GM21737 (cell line): ENCODE results near the gene REC8.
"Not testable (repeated sequence)": the region's sequence is repeated elsewhere in the genome, so short reads cannot be mapped to it uniquely, and the experiment has no call there.

Source experiments
- ATAC-seq: cut with Tn5 transposase; IDR thresholded peaks from one replicate; pipeline ENCODE4 v1.9.1; 2021; ENCODE audit warnings: mild to moderate bottlenecking, moderate library complexity; ENCODE audit not compliant: unreplicated experiment

Gene REC8

DNA sequence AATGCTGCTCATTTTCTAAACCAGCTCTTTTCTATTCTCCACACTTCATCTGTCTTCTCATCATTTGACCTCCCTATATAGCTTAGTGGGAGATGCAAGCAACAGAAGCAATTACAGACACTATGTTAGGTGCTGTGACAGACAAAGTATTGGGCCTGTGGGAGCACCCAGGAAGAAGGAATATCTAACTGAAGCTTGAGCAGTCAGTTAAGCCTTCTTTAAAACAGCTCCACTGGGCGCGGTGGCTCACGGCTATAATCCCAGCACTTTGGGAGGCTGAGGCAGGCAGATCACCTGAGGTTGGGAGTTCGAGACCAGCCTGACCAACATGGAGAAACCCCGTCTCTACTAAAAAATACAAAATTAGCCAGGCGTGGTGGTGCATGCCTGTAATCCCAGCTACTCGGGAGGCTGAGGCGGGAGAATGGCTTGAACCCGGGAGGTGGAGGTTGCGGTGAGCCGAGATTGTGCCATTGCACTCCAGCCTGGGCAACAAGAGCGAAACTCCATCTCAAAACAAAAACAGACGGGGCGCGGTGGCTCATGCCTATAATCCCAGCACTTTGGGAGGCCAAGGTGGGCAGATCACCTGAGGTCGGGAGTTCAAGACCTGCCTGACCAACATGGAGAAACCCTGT lies 31.5 kb downstream of the REC8 start:
- ATAC-seq: not testable (repeated sequence)

- no peak for ATAC-seq
Measured at GRCh38 chr14:24204163-24205146, 32.6 kb downstream of the REC8 start.

GRCh38 chr14:24206260-24207103 lies 34.6 kb downstream of the REC8 start:
- ATAC-seq: no peak

DNA sequence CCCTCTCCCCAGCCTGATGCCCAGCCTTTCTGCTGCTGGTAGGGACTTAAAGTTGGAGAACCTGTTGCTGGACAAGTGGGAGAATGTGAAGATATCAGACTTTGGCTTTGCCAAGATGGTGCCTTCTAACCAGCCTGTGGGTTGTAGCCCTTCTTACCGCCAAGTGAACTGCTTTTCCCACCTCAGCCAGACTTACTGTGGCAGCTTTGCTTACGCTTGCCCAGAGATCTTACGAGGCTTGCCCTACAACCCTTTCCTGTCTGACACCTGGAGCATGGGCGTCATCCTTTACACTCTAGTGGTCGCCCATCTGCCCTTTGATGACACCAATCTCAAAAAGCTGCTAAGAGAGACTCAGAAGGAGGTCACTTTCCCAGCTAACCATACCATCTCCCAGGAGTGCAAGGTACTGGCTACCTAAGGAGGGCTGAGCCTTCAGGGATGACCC lies 35.2 kb downstream of the REC8 start:
- ATAC-seq: no peak

DNA sequence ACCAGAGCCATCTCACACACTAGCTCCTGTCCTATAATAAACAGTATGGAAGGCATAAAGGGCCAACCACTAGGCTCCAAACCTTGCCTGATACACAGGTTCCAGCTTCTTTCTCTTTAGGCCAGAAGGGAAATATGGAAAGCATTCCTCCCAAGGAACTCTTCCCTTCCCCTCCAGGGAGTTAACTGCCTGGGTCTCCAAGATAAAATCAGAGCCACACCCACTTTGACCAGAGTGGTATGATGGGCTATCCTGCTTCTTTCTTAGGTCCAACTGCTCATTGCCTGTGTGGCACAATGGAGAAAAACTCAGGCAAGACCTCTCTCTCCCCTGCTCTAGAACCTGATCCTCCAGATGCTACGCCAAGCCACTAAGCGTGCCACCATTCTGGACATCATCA lies 35.7 kb downstream of the REC8 start:
- ATAC-seq: no peak

GRCh38 chr14:24211311-24211710 lies 39.4 kb downstream of the REC8 start:
- no peak for ATAC-seq

DNA sequence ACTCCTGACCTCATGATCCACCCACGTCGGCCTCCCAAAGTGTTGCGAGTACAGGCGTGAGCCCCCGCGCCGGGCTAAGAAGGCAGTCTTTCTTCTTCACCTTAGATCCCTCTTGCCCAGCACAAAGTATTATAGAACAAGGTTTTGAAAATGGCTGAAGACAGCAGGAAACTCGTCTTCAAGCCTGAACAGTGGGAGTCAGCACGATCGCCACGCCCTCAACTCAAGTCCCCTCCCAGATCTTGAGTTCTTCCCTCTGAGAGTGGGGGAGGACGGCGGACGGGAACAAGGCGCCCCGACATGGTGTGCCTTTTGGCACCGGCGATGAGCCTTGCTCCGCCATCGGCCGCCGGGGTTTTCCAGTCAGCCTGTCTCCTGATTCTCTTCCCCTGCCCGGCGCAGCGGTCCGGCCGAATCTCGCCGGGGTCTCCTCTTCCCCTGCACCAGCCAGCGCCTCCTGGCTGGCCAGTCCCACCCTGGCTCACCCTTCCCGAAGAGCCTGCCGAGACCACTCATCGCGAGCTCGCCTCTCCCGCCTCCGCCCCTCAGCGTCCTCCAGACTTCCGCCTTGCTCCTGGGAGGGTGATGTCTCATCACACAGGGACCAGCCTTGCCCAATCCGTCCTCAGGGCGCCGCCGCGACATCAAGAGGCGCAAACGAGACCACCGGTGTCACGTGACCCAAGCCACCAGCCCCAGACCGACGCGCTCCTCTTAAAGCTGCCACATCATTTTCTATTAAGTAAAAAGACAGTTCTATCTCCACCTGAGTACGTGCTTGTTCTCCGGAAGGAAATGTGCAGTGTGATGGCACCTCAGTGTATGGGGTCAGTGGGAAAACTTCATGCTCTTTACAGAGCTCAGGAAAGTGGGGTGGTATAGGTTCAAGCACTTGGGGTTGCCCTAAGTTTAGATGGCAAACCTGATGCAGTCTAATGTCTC lies 41.3 kb downstream of the REC8 start, which contains the start of gene CHMP4A:
TSS of gene CHMP4A (minus strand) at position 565 of the 942 bp plus-strand sequence. CDS start at position 516, 49 bp downstream.
- ATAC-seq: peak; percentile 78

DNA sequence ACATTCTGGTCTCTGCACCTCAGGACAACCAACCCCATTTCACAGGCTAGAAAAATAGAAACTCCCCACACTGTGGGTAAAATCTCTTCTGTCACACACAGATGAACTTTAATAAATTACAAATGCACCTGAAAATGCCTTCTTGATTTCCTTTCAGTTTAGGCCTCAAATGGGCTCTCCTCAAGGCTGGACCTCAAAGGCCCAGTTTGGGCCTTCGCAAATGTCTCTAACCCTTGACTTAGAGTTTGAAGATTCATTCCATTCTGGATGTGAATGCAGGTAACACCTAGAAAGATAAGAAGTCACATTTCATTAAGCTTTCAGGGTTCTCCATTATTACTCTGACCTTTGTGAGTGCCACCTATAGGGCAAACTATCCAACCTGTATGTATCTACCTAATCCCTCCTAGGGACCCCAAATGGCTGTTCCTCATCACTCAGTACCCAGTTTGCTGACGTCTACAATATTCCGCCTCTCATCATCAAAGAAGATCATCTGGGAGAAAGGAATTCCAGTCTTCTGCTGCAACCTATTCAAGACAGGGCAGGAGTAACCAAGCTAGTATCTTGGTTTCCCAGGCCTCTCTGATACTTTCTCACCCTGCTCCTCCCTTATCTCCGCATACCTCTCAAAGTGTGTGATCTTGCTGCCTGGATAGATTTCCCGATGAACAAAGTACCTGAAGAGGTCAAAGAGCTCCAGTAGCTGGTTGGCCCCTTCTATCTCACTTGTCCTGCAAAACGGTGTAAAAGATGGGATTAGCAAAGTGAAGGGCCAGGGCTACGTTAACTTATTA lies 42.2 kb downstream of the REC8 start:
- ATAC-seq: no peak

DNA sequence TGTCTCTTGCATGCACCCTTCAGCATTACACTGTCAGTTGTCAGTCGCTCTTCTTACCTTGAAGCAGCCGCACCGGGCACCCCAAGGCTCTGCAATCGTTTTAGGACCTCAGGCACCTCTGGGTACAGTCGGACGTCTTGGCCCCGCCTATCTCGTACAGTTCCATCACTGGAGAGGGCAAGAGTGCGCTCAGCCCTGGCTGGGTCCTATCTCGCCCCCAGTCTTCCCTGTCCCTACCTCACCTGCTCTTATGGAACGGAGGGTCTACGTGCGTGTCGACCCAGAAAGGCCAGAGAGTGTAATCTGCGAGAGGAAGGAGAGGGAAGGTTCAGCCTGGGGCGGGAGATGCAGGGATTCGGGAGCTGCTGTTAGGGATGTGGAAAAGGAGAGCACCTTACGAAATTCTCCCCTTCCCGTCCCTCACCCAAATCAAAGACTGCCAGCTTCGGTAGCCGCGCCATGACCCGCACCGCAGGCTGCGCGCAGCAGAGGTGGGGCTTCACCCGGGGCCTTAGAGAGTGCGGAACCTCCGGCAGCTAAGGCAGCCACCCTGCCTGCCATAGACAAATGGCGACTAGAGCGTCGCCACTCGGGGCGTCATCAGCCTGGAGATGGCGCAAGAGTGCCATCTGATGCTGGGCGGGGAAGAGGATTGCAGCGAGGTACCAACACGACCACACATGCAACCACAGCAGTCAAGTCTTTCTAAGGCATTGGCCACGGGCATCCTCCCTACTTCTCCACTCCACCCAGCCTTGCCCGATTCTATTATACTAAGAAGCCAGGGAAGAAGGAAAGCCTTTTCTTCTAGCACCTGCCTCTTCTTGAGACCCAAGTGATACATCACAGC lies 43.8 kb downstream of the REC8 start, which contains the start of gene MDP1:
TSS of gene MDP1 (minus strand) at position 572 of the 850 bp plus-strand sequence. CDS start at position 461, 111 bp downstream.
- ATAC-seq: peak; percentile 55

- ATAC-seq: no peak
Measured at GRCh38 chr14:24216345-24216699, 44.4 kb downstream of the REC8 start.

- not testable (repeated sequence) for ATAC-seq
Measured at GRCh38 chr14:24216876-24217275, 45.0 kb downstream of the REC8 start.

GRCh38 chr14:24219080-24219479 lies 47.2 kb downstream of the REC8 start:
- no peak for ATAC-seq

DNA sequence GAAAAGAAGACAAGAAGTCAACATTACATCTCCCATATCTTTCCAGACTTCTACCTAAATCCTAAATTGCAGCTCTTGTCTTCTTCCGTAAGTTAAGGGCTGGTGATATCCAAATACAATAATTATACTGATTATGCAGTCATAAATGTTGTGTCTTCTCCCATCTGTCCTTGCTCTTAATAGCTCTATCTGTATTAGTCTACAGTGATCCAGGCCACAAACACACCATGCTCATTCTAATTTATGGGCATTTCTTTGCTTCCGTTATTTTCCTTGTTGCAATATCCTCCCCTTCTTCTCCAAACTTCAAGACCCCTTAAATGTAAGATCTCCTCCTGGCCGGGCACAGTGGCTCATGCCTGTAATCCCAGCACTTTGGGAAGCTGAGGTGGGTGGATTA lies 47.6 kb downstream of the REC8 start:
- ATAC-seq: no peak

GRCh38 chr14:24222987-24223386 lies 51.1 kb downstream of the REC8 start:
- not testable (repeated sequence) for ATAC-seq

DNA sequence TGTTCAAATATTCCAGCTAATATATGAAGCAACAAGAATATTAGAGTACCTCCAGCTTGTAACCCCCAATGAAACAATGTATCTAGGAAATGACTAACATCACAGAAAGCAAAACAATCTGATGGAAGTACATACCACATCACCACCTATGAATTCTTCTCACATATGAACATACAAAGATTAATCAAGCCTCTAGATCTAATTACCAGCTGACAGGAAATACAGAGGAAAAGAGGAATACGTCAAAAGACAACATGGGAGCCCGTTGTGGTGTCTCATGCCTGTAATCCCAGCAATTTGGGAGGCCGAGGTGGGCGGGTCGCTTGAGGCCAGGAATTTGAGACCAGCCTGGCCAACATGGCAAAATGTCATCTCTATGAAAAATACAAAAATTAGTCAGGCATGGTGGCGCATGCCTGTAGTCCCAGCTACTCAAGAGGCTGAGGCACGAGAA lies 52.8 kb downstream of the REC8 start:
- ATAC-seq: no peak

DNA sequence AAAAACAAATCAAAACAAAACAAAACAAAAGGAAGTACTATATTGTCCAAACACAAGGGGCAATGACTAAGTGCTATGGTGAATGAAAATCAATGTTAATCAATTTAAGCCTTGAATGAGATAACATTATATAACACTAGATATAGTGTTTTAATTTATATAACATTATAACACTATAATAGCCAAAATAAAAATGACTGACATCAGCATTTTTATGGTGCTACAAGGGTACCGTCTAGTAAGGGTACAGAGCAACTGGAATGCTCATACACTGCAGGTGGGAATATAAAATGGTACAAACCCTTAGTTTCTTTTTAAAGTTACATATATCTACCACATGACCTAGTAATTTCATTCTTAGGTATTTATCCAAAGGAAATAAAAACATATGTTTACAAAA lies 54.6 kb downstream of the REC8 start:
- no peak for ATAC-seq

DNA sequence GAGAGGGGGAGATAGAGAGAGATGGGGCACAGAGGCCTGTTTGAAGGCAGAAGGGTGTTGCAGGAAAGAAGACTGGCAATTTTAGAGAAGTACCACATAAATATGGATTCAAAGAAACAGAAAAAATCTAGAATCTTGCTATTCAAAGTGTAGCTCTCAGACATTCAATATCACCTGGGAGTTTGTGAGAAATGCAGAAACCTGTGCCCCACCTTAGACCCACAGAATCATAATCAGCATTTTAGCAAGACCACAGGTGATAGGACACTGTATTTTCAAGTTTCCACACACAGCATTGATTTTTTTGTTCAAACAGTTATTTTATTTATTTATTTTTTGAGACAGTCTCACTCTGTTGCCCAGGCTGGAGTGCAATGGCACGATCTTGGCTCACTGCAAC lies 57.0 kb downstream of the REC8 start:
- ATAC-seq: no peak
